ENCODE results near the gene PPP1CA.
"Not testable (repeated sequence)": the region's sequence is repeated elsewhere in the genome, so short reads cannot be mapped to it uniquely, and the experiment has no call there.

The PPP1CA gene

GRCh38 chr11:67416416-67417335 lies 15.0 kb upstream of the PPP1CA start:
- DNase-seq = no peak

- DNase-seq = no peak
These were observed 14.0 kb upstream of the PPP1CA start, which contains the start of gene CARNS1 for GRCh38 chr11:67415501-67416304. Gene CARNS1 (plus strand): TSS chr11:67415678. CDS start chr11:67416200, 522 bp downstream.

- DNase-seq = no peak
These were observed 11.7 kb upstream of the PPP1CA start for GRCh38 chr11:67413266-67413849.

GRCh38 chr11:67412495-67413179 lies 11.0 kb upstream of the PPP1CA start:
- no peak for DNase-seq

- DNase-seq = no peak
These were observed 10.1 kb upstream of the PPP1CA start for GRCh38 chr11:67411785-67412152.

GRCh38 chr11:67410984-67411784 lies 9.5 kb upstream of the PPP1CA start:
- no peak for DNase-seq

- no peak for DNase-seq
These were observed 8.7 kb upstream of the PPP1CA start for GRCh38 chr11:67410369-67410831.

GRCh38 chr11:67409781-67410368 lies 8.2 kb upstream of the PPP1CA start:
- no peak for DNase-seq

GRCh38 chr11:67409261-67409666 lies 7.6 kb upstream of the PPP1CA start:
- DNase-seq = peak; percentile 78 to 85

GRCh38 chr11:67408437-67409200 lies 7.0 kb upstream of the PPP1CA start:
- DNase-seq = no peak

GRCh38 chr11:67407688-67408163 lies 6.1 kb upstream of the PPP1CA start:
- DNase-seq = no peak

- no peak for DNase-seq
These were observed 5.5 kb upstream of the PPP1CA start for GRCh38 chr11:67406969-67407687.

- DNase-seq = no peak
These were observed 4.8 kb upstream of the PPP1CA start for GRCh38 chr11:67406420-67406968.

- no peak for DNase-seq
These were observed 4.2 kb upstream of the PPP1CA start for GRCh38 chr11:67405688-67406339.

- DNase-seq = no peak
These were observed 3.5 kb upstream of the PPP1CA start for GRCh38 chr11:67405196-67405567.

GRCh38 chr11:67404515-67405195 lies 3.0 kb upstream of the PPP1CA start:
- DNase-seq = no peak

- DNase-seq = not testable (repeated sequence)
These were observed 1.4 kb upstream of the PPP1CA start for GRCh38 chr11:67403085-67403484.

GRCh38 chr11:67402192-67402839 lies 658 bp upstream of the PPP1CA start:
- DNase-seq = not testable (repeated sequence)
